ENCODE measurements around the gene VAMP4.

The VAMP4 gene

DNA sequence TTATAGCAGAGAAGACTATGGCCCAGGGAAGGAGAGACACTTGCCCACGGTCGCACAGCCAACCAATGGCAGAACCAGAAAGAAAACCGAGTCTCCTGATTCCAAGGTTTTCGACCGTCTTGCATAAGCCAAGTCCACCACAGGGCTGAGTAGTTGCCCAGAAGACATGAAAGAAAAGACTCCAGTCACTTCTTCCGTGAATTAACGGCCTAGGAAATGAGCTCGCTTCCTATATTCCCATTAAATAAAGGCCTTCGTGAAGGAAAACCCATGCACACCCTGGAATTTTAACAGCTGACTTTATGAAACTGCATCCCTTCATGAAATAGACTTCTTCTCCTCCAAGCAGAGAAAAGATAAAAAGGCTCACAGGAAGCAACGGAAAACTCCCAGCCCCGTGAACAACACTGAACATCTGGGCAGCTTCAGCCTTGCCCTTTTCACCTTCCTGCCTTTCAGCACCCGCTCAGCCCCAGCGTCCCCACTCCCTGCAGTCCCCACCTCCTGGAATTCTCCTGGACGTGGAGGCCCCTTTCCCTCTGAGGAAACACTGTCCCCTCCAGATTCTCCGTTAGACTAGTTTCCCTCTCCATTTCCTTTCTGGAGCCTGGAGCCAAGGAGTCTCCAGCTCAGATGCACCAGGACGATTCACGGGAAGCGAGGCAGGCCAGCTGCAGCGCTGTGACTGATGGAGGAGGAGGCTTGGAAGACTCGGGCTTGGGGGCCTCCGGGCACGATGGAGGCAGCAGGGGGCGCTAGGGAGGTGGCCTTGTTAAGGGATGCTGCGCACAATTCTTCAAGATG lies 86.7 kb downstream of the VAMP4 start:
- no peak for DNase-seq (ENCODE audit: extremely low read depth, low read depth)
- no peak overlapping the region for H3K4me3 ChIP-seq (replicated peaks; ENCODE audit: low read depth, low read length)
- TF ChIP-seq, protein P1, sequence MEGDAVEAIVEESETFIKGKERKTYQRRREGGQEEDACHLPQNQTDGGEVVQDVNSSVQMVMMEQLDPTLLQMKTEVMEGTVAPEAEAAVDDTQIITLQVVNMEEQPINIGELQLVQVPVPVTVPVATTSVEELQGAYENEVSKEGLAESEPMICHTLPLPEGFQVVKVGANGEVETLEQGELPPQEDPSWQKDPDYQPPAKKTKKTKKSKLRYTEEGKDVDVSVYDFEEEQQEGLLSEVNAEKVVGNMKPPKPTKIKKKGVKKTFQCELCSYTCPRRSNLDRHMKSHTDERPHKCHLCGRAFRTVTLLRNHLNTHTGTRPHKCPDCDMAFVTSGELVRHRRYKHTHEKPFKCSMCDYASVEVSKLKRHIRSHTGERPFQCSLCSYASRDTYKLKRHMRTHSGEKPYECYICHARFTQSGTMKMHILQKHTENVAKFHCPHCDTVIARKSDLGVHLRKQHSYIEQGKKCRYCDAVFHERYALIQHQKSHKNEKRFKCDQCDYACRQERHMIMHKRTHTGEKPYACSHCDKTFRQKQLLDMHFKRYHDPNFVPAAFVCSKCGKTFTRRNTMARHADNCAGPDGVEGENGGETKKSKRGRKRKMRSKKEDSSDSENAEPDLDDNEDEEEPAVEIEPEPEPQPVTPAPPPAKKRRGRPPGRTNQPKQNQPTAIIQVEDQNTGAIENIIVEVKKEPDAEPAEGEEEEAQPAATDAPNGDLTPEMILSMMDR (IDR thresholded peaks at IDR 0.05; ENCODE audit: low read depth, low read length, missing control alignments): peak; percentile 83

DNA sequence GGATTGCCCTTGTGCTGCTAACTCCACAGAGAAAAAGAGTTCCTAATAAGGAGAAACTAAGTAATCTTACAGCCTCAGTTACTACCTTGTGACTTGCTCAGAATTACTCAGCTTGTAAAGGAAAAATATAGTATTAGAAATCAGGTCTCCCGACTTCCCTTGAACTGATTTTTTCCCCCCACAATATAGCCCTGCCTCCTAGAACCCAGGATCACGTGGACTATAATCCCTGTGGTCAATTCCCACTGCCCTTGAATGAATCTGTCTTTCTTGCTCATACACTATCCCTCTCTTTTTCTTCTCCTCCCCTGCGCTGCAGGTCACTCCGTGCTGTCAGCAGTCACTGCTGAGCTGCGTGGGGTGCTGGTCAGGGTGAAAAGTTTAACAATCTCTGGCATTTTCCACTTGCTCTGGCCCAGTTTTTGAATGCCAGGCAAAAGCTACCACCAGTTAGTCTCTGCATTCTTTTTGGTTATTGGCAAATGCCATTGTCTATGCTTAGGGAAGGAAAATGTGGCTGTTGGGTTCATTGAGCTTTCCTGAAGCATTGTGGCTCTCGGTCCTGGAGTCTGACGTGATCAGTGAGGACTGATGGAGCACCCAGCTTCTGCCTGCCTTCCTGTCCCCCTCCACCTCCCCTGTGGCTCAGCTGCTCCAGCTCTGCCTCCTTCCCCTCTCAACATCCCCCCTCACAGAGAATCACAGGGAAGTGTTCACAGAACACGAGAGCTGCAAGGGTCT lies 87.5 kb downstream of the VAMP4 start:
- no peak overlapping the region for H3K4me3 ChIP-seq (replicated peaks; ENCODE audit: low read depth, low read length)
- no peak for DNase-seq (ENCODE audit: extremely low read depth, low read depth)
- TF ChIP-seq, protein P1 (IDR thresholded peaks at IDR 0.05; ENCODE audit: low read depth, low read length, missing control alignments): no peak

DNA sequence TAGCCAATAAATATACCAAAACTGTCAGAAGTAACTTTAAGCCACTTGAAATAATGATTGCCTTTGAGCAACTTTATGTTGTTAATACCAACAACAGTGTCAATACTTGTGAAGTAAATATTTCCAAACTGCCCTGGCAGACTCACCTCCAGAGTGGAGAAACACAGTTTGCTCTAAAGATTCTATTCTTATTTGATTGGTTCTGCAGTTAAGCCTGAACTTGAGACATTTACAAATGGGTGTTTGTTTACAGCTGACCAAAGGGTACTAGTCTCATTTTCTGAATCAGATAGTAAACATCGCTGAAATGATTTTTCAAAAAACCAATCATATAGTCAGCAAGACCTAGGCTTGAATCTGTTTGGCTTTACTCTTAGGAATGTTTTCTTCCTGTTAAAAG lies 88.1 kb downstream of the VAMP4 start:
- no peak for DNase-seq (ENCODE audit: extremely low read depth, low read depth)
- no peak overlapping the region for H3K4me3 ChIP-seq (replicated peaks; ENCODE audit: low read depth, low read length)
- TF ChIP-seq, protein P1 (IDR thresholded peaks at IDR 0.05; ENCODE audit: low read depth, low read length, missing control alignments): no peak

DNA sequence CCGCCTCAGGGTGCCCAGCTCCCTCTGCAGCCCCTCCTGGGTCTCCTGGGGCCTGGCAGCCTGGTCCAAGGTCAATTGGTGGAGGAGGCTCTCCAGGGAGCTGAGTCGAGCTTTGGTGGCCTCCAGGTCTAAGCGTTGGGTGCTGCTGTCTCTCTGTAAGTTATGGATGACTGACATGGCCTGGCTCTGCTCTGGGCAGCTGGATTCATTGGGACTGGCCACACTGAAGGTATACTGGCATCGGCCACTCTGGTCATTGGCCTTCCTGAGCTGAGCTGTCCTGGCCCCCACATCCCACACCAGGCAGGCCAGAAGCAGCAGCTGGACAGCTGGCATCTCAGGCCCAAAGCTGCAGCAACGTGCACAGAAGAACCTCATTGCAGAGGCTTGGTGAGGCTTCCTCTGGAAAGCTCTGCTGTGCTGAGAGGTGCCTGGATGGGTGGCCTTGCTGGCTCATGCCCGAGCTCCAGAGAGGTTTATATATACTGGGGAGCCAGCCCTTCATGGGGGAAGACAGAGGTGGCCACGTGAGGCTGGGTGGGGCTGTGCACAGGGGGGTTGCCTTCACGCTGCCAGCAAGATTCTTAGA lies 89.5 kb downstream of the VAMP4 start, which contains the start of gene MYOC:
Gene MYOC, minus strand, starts transcription at position 455 of the 589 bp plus-strand sequence. Its CDS starts 77 bp downstream, at position 378.
- DNase-seq (ENCODE audit: extremely low read depth, low read depth): no peak
- TF ChIP-seq, protein P1 (IDR thresholded peaks at IDR 0.05; ENCODE audit: low read depth, low read length, missing control alignments): no peak
- H3K4me3 ChIP-seq (replicated peaks; ENCODE audit: low read depth, low read length): no peak within 1 kb of the TSS
